T-helper 2 cell (primary cell): ENCODE data around the gene GRK1.
"Not testable (repeated sequence)": the region's sequence is repeated elsewhere in the genome, so short reads cannot be mapped to it uniquely, and the experiment has no call there.

Experiments used
- DNase-seq, 5 experiments: peaks; one replicate each; pipeline versions ENCODE4 v3.0.0 to v3.0.0-alpha.2; 2012 to 2022

Gene GRK1

GRCh38 chr13:113745500-113746142, 78.6 kb downstream of the GRK1 start:
- DNase-seq: not testable (repeated sequence)

GRCh38 chr13:113746143-113746525, 79.1 kb downstream of the GRK1 start:
- DNase-seq: no peak

- DNase-seq: no peak
These were observed 79.7 kb downstream of the GRK1 start for GRCh38 chr13:113746671-113747070.

GRCh38 chr13:113747291-113747833, 80.3 kb downstream of the GRK1 start:
- DNase-seq: no peak

GRCh38 chr13:113748101-113748861, 81.3 kb downstream of the GRK1 start:
- no peak for DNase-seq

- no peak for DNase-seq
These were observed 81.9 kb downstream of the GRK1 start for GRCh38 chr13:113748862-113749451.

- no peak for DNase-seq
These were observed 82.5 kb downstream of the GRK1 start for GRCh38 chr13:113749507-113749906.

- no peak for DNase-seq
These were observed 82.9 kb downstream of the GRK1 start for GRCh38 chr13:113749967-113750366.

GRCh38 chr13:113750554-113751399, 83.8 kb downstream of the GRK1 start:
- DNase-seq: no peak

GRCh38 chr13:113751491-113751890, 84.5 kb downstream of the GRK1 start:
- no peak for DNase-seq

- DNase-seq: not testable (repeated sequence)
These were observed 85.4 kb downstream of the GRK1 start for GRCh38 chr13:113752211-113752986.

GRCh38 chr13:113753171-113753570, 86.2 kb downstream of the GRK1 start:
- no peak for DNase-seq

GRCh38 chr13:113754242-113754641, 87.2 kb downstream of the GRK1 start:
- DNase-seq: no peak

- no peak for DNase-seq
These were observed 87.7 kb downstream of the GRK1 start for GRCh38 chr13:113754691-113755090.

GRCh38 chr13:113756441-113757097, 89.5 kb downstream of the GRK1 start:
- DNase-seq: no peak

GRCh38 chr13:113758651-113759524, 91.9 kb downstream of the GRK1 start, which contains the start of gene TMEM255B:
TMEM255B (plus strand) TSS chr13:113759226; CDS start chr13:113759270, 44 bp downstream.
- DNase-seq: peak; percentile 38 to 68 (median 60)

- no peak for DNase-seq
These were observed 92.6 kb downstream of the GRK1 start for GRCh38 chr13:113759525-113760137.

GRCh38 chr13:113761136-113761535, 94.1 kb downstream of the GRK1 start:
- DNase-seq: no peak

GRCh38 chr13:113762075-113762474, 95.1 kb downstream of the GRK1 start:
- no peak for DNase-seq

GRCh38 chr13:113762538-113762937, 95.5 kb downstream of the GRK1 start:
- no peak for DNase-seq
